ENCODE results near the gene TGFBR2. TPM values are rescaled to one million over a fixed set of nuclear protein-coding genes. Genes with fewer than 3 reads are reported as not detected.

The TGFBR2 gene
- total and polyA plus RNA-seq, 10 of the 15 experiments (the other 5 are each of a cell fraction or from before 2014, with no cell fraction given), result 0.02 to 0.98 (median 0.18) TPM; not detected in 1

DNA sequence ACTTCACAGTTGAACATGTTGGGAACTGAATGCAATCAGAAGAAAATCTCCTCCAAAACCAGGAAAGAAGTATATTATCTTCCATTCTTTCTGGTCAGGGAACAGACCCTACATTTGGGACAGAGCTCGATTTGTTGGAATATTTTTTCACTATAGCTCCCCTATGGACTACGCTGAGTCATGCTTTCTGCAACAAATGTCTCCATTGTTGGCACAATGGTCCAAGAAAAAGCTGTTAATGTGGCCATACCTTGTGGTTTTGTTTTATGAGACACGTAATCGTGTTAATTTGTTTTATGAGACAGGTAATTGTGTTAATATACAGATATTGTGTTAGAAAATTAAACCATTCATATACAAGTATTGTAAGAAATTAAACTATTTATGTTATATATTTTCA, 101.4 kb downstream of the TGFBR2 start (continued):
- no peak for TF ChIP-seq NFXL1 (IDR thresholded peaks at IDR 0.05; ENCODE audit: borderline replicate concordance)
- TF ChIP-seq, protein P1, sequence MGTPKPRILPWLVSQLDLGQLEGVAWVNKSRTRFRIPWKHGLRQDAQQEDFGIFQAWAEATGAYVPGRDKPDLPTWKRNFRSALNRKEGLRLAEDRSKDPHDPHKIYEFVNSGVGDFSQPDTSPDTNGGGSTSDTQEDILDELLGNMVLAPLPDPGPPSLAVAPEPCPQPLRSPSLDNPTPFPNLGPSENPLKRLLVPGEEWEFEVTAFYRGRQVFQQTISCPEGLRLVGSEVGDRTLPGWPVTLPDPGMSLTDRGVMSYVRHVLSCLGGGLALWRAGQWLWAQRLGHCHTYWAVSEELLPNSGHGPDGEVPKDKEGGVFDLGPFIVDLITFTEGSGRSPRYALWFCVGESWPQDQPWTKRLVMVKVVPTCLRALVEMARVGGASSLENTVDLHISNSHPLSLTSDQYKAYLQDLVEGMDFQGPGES (IDR thresholded peaks at IDR 0.05), result no peak

DNA sequence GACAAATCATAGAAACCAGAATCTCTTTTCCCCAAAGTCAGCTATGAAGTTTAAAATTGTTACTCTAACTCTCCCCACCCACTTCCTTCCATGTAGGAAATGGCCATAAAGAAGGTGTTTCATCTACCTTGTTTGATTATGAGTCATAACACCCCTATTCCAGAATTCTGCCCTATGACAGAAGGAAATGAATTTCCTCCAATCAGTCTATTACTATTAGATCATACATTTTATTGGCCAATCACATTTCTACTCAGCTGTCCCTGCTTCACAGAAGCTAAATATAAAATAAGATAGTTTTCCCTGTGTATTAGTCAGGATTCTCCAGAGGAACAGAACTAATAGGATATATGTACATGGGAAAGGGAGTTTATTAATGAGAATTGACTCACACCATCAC, 102.1 kb downstream of the TGFBR2 start:
- TF ChIP-seq ZSCAN29 (IDR thresholded peaks at IDR 0.05) (no peak), NR2F1 (conservative IDR thresholded peaks at IDR 0.05) (no peak), LARP7 (IDR thresholded peaks at IDR 0.05) (no peak), NFYA (IDR thresholded peaks at IDR 0.05; ENCODE audit: borderline replicate concordance, low read depth, low read length) (no peak), ZNF207 (IDR thresholded peaks at IDR 0.05; ENCODE audit: borderline replicate concordance) (no peak), YY1 (IDR thresholded peaks at IDR 0.05; ENCODE audit: low read depth, low read length) (no peak), SIX5 (IDR thresholded peaks at IDR 0.05; ENCODE audit: low read depth, low read length, severe bottlenecking) (no peak), SMAD5 (IDR thresholded peaks at IDR 0.05; ENCODE audit: low read depth) (no peak), RFX5 (IDR thresholded peaks at IDR 0.05; ENCODE audit: low read depth, low read length) (no peak), CHD1 (IDR thresholded peaks at IDR 0.05; ENCODE audit: low read depth, low read length) (no peak), CBX3 (IDR thresholded peaks at IDR 0.05; ENCODE audit: borderline replicate concordance, low read depth) (no peak), SUPT20H (IDR thresholded peaks at IDR 0.05; ENCODE audit: borderline replicate concordance, control insufficient read depth, low read depth, low read length) (no peak)
- TF ChIP-seq, protein P2, sequence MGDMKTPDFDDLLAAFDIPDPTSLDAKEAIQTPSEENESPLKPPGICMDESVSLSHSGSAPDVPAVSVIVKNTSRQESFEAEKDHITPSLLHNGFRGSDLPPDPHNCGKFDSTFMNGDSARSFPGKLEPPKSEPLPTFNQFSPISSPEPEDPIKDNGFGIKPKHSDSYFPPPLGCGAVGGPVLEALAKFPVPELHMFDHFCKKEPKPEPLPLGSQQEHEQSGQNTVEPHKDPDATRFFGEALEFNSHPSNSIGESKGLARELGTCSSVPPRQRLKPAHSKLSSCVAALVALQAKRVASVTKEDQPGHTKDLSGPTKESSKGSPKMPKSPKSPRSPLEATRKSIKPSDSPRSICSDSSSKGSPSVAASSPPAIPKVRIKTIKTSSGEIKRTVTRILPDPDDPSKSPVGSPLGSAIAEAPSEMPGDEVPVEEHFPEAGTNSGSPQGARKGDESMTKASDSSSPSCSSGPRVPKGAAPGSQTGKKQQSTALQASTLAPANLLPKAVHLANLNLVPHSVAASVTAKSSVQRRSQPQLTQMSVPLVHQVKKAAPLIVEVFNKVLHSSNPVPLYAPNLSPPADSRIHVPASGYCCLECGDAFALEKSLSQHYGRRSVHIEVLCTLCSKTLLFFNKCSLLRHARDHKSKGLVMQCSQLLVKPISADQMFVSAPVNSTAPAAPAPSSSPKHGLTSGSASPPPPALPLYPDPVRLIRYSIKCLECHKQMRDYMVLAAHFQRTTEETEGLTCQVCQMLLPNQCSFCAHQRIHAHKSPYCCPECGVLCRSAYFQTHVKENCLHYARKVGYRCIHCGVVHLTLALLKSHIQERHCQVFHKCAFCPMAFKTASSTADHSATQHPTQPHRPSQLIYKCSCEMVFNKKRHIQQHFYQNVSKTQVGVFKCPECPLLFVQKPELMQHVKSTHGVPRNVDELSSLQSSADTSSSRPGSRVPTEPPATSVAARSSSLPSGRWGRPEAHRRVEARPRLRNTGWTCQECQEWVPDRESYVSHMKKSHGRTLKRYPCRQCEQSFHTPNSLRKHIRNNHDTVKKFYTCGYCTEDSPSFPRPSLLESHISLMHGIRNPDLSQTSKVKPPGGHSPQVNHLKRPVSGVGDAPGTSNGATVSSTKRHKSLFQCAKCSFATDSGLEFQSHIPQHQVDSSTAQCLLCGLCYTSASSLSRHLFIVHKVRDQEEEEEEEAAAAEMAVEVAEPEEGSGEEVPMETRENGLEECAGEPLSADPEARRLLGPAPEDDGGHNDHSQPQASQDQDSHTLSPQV (IDR thresholded peaks at IDR 0.05), result no peak
- TF ChIP-seq, protein P3, sequence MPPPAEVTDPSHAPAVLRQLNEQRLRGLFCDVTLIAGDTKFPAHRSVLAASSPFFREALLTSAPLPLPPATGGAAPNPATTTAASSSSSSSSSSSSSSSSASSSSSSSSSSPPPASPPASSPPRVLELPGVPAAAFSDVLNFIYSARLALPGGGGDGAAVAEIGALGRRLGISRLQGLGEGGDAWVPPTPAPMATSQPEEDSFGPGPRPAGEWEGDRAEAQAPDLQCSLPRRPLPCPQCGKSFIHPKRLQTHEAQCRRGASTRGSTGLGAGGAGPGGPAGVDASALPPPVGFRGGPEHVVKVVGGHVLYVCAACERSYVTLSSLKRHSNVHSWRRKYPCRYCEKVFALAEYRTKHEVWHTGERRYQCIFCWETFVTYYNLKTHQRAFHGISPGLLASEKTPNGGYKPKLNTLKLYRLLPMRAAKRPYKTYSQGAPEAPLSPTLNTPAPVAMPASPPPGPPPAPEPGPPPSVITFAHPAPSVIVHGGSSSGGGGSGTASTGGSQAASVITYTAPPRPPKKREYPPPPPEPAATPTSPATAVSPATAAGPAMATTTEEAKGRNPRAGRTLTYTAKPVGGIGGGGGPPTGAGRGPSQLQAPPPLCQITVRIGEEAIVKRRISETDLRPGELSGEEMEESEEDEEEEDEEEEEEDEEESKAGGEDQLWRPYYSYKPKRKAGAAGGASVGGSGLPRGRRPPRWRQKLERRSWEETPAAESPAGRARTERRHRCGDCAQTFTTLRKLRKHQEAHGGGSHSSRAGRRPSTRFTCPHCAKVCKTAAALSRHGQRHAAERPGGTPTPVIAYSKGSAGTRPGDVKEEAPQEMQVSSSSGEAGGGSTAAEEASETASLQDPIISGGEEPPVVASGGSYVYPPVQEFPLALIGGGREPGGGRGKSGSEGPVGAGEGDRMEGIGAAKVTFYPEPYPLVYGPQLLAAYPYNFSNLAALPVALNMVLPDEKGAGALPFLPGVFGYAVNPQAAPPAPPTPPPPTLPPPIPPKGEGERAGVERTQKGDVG (CRISPR knock-in tag; IDR thresholded peaks at IDR 0.05), result no peak
- DNase-seq (ENCODE audit: low read depth, low spot score) (no peak), ATAC-seq (no peak), FAIRE-seq (no peak)
- Histone ChIP-seq H2AFZ (ENCODE audit: control insufficient read depth, low read depth, low read length) (no peak overlapping the region), H3K4me3 (no peak overlapping the region), H3K27ac (ENCODE audit: control insufficient read depth, insufficient read depth) (no peak overlapping the region), H3K36me3 (ENCODE audit: control insufficient read depth in 2 of 2, insufficient read depth in 2 of 2, low read length in 1 of 2) (no peaks in the 10 kb centered on the region), H3K27me3 (replicated peaks in 1 of 2; ENCODE audit: control insufficient read depth in 2 of 2, insufficient read depth in 2 of 2, low read length in 1 of 2) (no peaks in the 10 kb centered on the region), H3K4me2 (ENCODE audit: control insufficient read depth, insufficient read depth) (no peak overlapping the region), H3K4me1 (ENCODE audit: control insufficient read depth, insufficient read depth, low read length) (no peaks in the 10 kb centered on the region), H4K20me1 (ENCODE audit: control insufficient read depth, insufficient read depth) (no peaks in the 10 kb centered on the region), H3K9ac (ENCODE audit: control insufficient read depth, insufficient read depth, low read length) (no peak overlapping the region), H3K9me3 (replicated peaks; ENCODE audit: control insufficient read depth, insufficient read depth, low read length) (no peaks in the 10 kb centered on the region), H3K79me2 (ENCODE audit: control insufficient read depth, insufficient read depth, low read length) (no peaks in the 10 kb centered on the region)
- CTCF ChIA-PET, result no interaction called here
- no TSS peak for BruUV-seq (replicated peaks)
- SMC1A ChIA-PET (ENCODE audit: uncharacterized antibody, unreplicated experiment), result no interaction called here
- POLR2A ChIA-PET, result no interaction called here
- RAD21 ChIA-PET (ENCODE audit: unreplicated experiment), result no interaction called here
- intact Hi-C loops (cut with micrococcal nuclease; ENCODE audit: unreplicated experiment), result no loop called here
- in situ Hi-C loops (cut with MboI), result no loop called here
